SK-N-SH (cell line): Measurements from ENCODE around the gene TRIM66. TPM values are rescaled to one million over a fixed set of nuclear protein-coding genes. Genes with fewer than 3 reads are reported as not detected.
"Not testable (repeated sequence)": the region's sequence is repeated elsewhere in the genome, so short reads cannot be mapped to it uniquely, and the experiment has no call there.

Experiments
- CTCF ChIA-PET: fragments of 300-600, 350-600 bp; formaldehyde crosslinking; extraction: SDS; loops from one replicate; lab custom pipeline; 2021; lab: Yijun Ruan, JAX
- POLR2A ChIA-PET: fragments of 350-600 bp; sonication (Branson Sonifier 250); formaldehyde crosslinking; extraction: SDS; loops from one replicate; lab custom pipeline; 2020; ENCODE audit warnings: antibody characterized with exemption, inconsistent platforms; lab: Yijun Ruan, JAX
- DNase-seq: peaks from one replicate; pipeline ENCODE4 v3.0.0; 2012
- H2AFZ ChIP-seq: fragments of 200-600 bp; sonication (generic); 2 replicates; pipeline ENCODE4 v1.8.1; 2016; ENCODE audit warnings: antibody characterized with exemption, mild to moderate bottlenecking, low read depth
- H3F3A ChIP-seq: fragments of 200-600 bp; sonication (generic); replicated peaks from 2 replicates; pipeline ENCODE3; 2016; ENCODE audit warnings: antibody characterized with exemption, mild to moderate bottlenecking; ENCODE audit not compliant: insufficient read depth
- H3K27ac ChIP-seq, 2 experiments: fragments of 200-500 bp in 1 of 2; fragments of 200-600 bp in 1 of 2; sonication (Bioruptor generic) in 1 of 2; sonication (generic), shearing (Covaris generic) in 1 of 2; 2 replicates each; pipeline versions ENCODE4 v1.5.1 to v1.6.1; 2014 to 2016; ENCODE audit warnings: low read depth in 2 of 2, inconsistent platforms in 1 of 2, low read length in 1 of 2, mild to moderate bottlenecking in 1 of 2, mixed read lengths in 1 of 2
- H3K27me3 ChIP-seq: fragments of 200-600 bp; sonication (generic), shearing (Covaris generic); 2 replicates; pipeline ENCODE4 v1.6.1; 2016; ENCODE audit warnings: mixed run types; ENCODE audit not compliant: insufficient read depth
- H3K36me3 ChIP-seq, 2 experiments: fragments of 200-500 bp in 1 of 2; fragments of 200-600 bp in 1 of 2; sonication (Bioruptor generic) in 1 of 2; sonication (generic) in 1 of 2; replicated peaks in 1 of 2; 2 replicates each; pipeline versions ENCODE3 to v1.5.1; 2014 to 2016; ENCODE audit warnings: low read length in 1 of 2, mild to moderate bottlenecking in 1 of 2; ENCODE audit not compliant: insufficient read depth in 2 of 2, control insufficient read depth in 1 of 2
- H3K4me1 ChIP-seq, 2 experiments: fragments of 200-500 bp in 1 of 2; fragments of 200-600 bp in 1 of 2; sonication (Bioruptor generic) in 1 of 2; sonication (generic), shearing (Covaris generic) in 1 of 2; 2 replicates each; pipeline versions ENCODE4 v1.5.1 to v1.6.1; 2014 to 2016; ENCODE audit warnings: low read depth in 1 of 2, low read length in 1 of 2, mixed run types in 1 of 2; ENCODE audit not compliant: insufficient read depth in 2 of 2, control insufficient read depth in 1 of 2
- H3K4me2 ChIP-seq: fragments of 200-600 bp; sonication (generic), shearing (Covaris generic); 2 replicates; pipeline ENCODE4 v1.6.1; 2017; ENCODE audit warnings: mixed run types
- H3K4me3 ChIP-seq, 2 experiments: fragments of 200-500 bp in 1 of 2; fragments of 200-600 bp in 1 of 2; sonication (Bioruptor generic) in 1 of 2; sonication (generic), shearing (Covaris generic) in 1 of 2; 2 replicates each; pipeline versions ENCODE4 v1.5.1 to v1.8.1; 2014 to 2016; ENCODE audit warnings: low read depth in 2 of 2, inconsistent platforms in 1 of 2, low read length in 1 of 2, mild to moderate bottlenecking in 1 of 2, mixed read lengths in 1 of 2, moderate library complexity in 1 of 2
- H3K79me2 ChIP-seq: fragments of 200-600 bp; sonication (generic); 2 replicates; pipeline ENCODE4 v1.8.1; 2017; ENCODE audit warnings: mild to moderate bottlenecking; ENCODE audit not compliant: insufficient read depth
- H3K9ac ChIP-seq: fragments of 200-600 bp; sonication (generic); 2 replicates; pipeline ENCODE4 v1.6.1; 2017; ENCODE audit warnings: mixed run types
- H3K9me2 ChIP-seq: fragments of 200-600 bp; sonication (generic); 2 replicates; pipeline ENCODE4 v1.6.1; 2017; ENCODE audit warnings: mixed run types
- H3K9me3 ChIP-seq: fragments of 200-600 bp; sonication (generic); 2 replicates; pipeline ENCODE4 v1.6.1; 2017; ENCODE audit warnings: mixed run types, mild to moderate bottlenecking, moderate library complexity
- H4K20me1 ChIP-seq: fragments of 200-600 bp; sonication (generic); 2 replicates; pipeline ENCODE4 v1.6.1; 2017; ENCODE audit warnings: mild to moderate bottlenecking, mixed run types; ENCODE audit not compliant: insufficient read depth
- CHD2 ChIP-seq: fragments of 150-350 bp; IDR thresholded peaks from 2 replicates; pipeline ENCODE4 v1.6.1; 2018; ENCODE audit warnings: low read length; ENCODE audit not compliant: partially characterized antibody
- CTCF ChIP-seq: fragments of 200-600 bp; sonication (generic); IDR thresholded peaks from 2 replicates; pipeline ENCODE4 v1.6.1; 2017; ENCODE audit warnings: antibody characterized with exemption, mild to moderate bottlenecking, moderate library complexity
- ELF1 ChIP-seq: IDR thresholded peaks from 2 replicates; pipeline ENCODE4 v1.4.0; 2012
- EP300 ChIP-seq, 2 experiments: IDR thresholded peaks; 2 replicates each; pipeline versions ENCODE4 v1.4.0 to v1.6.1; 2012; ENCODE audit warnings: borderline replicate concordance in 1 of 2, low read depth in 1 of 2, low read length in 1 of 2
- EZH2phosphoT487 ChIP-seq: fragments of 200-600 bp; sonication (generic); IDR thresholded peaks from 2 replicates; pipeline ENCODE4 v1.6.1; 2017; ENCODE audit warnings: low read depth, mixed run types, mild to moderate bottlenecking, antibody characterized with exemption, moderate library complexity, borderline replicate concordance
- FOSL2 ChIP-seq: IDR thresholded peaks from 2 replicates; pipeline ENCODE4 v1.4.0; 2012; ENCODE audit warnings: low read depth, mild to moderate bottlenecking, moderate library complexity, borderline replicate concordance
- FOXJ3 ChIP-seq: sonication (generic); formaldehyde crosslinking; IDR thresholded peaks from 2 replicates; pipeline ENCODE4 v1.5.1; 2020; ENCODE audit warnings: mild to moderate bottlenecking, missing genetic modification reagents
- FOXM1 ChIP-seq: IDR thresholded peaks from 2 replicates; pipeline ENCODE4 v1.4.0; 2012; ENCODE audit warnings: low read depth, mild to moderate bottlenecking
- JUND ChIP-seq: IDR thresholded peaks from 2 replicates; pipeline ENCODE4 v1.4.0; 2012
- NFIC ChIP-seq: IDR thresholded peaks from 2 replicates; pipeline ENCODE4 v1.4.0; 2012; ENCODE audit warnings: borderline replicate concordance
- POLR2AphosphoS5 ChIP-seq: IDR thresholded peaks from 2 replicates; pipeline ENCODE4 v1.6.1; 2012; ENCODE audit warnings: low read depth, low read length
- RAD21 ChIP-seq: IDR thresholded peaks from 2 replicates; pipeline ENCODE4 v1.6.1; 2012; ENCODE audit warnings: mild to moderate bottlenecking, low read length
- TAF1 ChIP-seq: IDR thresholded peaks from 2 replicates; pipeline ENCODE4 v1.6.1; 2012; ENCODE audit warnings: low read depth, mild to moderate bottlenecking, low read length, moderate library complexity, borderline replicate concordance
- TCF12 ChIP-seq: IDR thresholded peaks from 2 replicates; pipeline ENCODE4 v1.4.0; 2012
- TEAD4 ChIP-seq: IDR thresholded peaks from 2 replicates; pipeline ENCODE4 v1.4.0; 2012; ENCODE audit warnings: mild to moderate bottlenecking, borderline replicate concordance; ENCODE audit not compliant: insufficient read depth
- USF2 ChIP-seq: fragments of 150-350 bp; IDR thresholded peaks from 2 replicates; pipeline ENCODE4 v1.6.1; 2017; ENCODE audit warnings: antibody characterized with exemption, low read length, low read depth, borderline replicate concordance
- YY1 ChIP-seq: IDR thresholded peaks from 2 replicates; pipeline ENCODE4 v1.4.0; 2012; ENCODE audit warnings: low read depth, mild to moderate bottlenecking
- WGBS: methylation state at CpG from one replicate; pipeline ENCODE4 v1.1.6; 2017; ENCODE audit warnings: low lambda C conversion rate; 5-methylcytosine and 5-hydroxymethylcytosine counted together
- polyA plus RNA-seq, 3 experiments: library from polyadenylated mRNA; depleted of rRNA; stranded (reverse); fragments of >200 nt; gene quantifications; 2 replicates each; pipeline ENCODE4 v1.2.3, GENCODE V29; 2012
- TF ChIP-seq, protein P1 (sequence below): IDR thresholded peaks from 2 replicates; pipeline ENCODE4 v1.4.0; 2012; ENCODE audit warnings: low read depth, borderline replicate concordance
- TF ChIP-seq, protein P2 (sequence below): IDR thresholded peaks from 2 replicates; pipeline ENCODE4 v1.4.0; 2012; ENCODE audit warnings: low read depth

Gene TRIM66
- polyA plus RNA-seq, 1 of the 3 experiments (the other 2 are of a cell fraction), result 6.4 TPM

DNA sequence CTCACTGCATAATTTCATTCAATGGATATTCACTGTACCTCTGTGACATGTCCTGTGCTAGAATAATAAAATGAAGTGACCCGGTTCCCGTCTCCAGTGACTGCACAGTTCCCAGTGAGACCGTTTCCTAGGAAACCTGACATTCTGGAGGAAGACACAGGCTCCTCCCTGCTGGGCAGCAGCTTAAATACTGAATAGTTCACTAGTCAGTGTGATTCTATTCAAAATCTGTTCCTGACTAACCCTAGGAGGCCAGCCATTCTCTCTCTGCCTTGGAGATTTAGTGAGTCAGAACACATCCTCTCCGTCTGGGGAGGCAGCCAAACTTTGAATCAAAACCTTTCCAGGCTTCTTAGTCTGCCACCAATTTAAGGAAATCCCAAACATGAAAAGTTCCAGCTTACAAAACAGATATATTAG lies 11.3 kb downstream of the TRIM66 start (continued):
- TF ChIP-seq CTCF (no peak), NFIC (peak; percentile 83), FOXM1 (peak; percentile 92), JUND (peak; percentile 79), FOSL2 (peak; percentile 85), TEAD4 (peak; percentile 44; the same call in 1 of the 2 replicates), USF2 (no peak), TAF1 (0 out of 2 replicates have a peak, but pooled peaks have one; percentile 31), RAD21 (peak; percentile 19; the same call in 1 of the 2 replicates), YY1 (peak; percentile 34; the same call in 1 of the 2 replicates), ELF1 (0 out of 2 replicates have a peak, but pooled peaks have one; percentile 23), TCF12 (peak; percentile 78), POLR2AphosphoS5 (peak; percentile 68), EP300 (IDR thresholded peaks at IDR 0.05; ENCODE audit: borderline replicate concordance in 1 of 2, low read depth in 1 of 2, low read length in 1 of 2) (peak in 1 of 2 experiments; percentile 65; a peak in 1 of 4 replicates), CHD2 (no peak), FOXJ3 (CRISPR knock-in tag) (no peak), EZH2phosphoT487 (no peak)
- TF ChIP-seq, protein P1, sequence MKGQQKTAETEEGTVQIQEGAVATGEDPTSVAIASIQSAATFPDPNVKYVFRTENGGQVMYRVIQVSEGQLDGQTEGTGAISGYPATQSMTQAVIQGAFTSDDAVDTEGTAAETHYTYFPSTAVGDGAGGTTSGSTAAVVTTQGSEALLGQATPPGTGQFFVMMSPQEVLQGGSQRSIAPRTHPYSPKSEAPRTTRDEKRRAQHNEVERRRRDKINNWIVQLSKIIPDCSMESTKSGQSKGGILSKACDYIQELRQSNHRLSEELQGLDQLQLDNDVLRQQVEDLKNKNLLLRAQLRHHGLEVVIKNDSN, result no peak
- TF ChIP-seq, protein P2, sequence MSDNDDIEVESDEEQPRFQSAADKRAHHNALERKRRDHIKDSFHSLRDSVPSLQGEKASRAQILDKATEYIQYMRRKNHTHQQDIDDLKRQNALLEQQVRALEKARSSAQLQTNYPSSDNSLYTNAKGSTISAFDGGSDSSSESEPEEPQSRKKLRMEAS, result no peak; the same call in 1 of the 2 replicates
- TF ChIP-seq, all 33 proteins: peak for 14

DNA sequence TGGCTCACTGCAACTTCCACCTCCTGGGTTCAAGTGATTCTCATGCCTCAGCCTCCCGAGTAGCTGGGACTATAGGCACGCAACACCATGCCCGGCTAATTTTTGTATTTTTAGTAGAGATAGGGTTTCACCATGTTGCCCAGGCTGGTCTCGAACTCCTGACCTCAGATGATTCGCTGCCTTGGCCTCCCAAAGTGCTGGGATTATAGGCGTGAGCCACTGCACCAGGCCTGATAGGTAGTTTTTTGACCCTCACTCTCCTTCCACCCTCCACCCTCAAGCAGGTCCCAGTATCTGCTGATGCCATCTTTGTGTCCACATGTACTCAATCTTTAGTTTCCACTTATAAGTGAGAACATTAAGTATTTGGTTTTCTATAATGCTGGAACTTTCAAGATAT lies 12.4 kb downstream of the TRIM66 start:
- Histone ChIP-seq H3K27ac (peak overlapping the region in 1 of 2 experiments; percentile 94; a peak in 2 of 4 replicates), H3K4me2 (0 out of 2 replicates have a peak overlapping the region, but pooled peaks have one; percentile 17), H3F3A (peaks cover 35% of the 10 kb centered on the region), H3K4me1 (peaks cover 12 to 15% of the 10 kb centered on the region in 2 experiments)
- POLR2A ChIA-PET, H3K4me3 ChIP-seq, H3K9me3 ChIP-seq, H3K9me2 ChIP-seq, DNase-seq, H3K79me2 ChIP-seq, H4K20me1 ChIP-seq, H3K36me3 ChIP-seq, H3K27me3 ChIP-seq, CTCF ChIA-PET, H2AFZ ChIP-seq, H3K9ac ChIP-seq: not testable (repeated sequence)
- WGBS, result 82% methylated on average over 6 of the region's 6 CpGs
